ENCODE results near the gene SRPX.

DNA sequence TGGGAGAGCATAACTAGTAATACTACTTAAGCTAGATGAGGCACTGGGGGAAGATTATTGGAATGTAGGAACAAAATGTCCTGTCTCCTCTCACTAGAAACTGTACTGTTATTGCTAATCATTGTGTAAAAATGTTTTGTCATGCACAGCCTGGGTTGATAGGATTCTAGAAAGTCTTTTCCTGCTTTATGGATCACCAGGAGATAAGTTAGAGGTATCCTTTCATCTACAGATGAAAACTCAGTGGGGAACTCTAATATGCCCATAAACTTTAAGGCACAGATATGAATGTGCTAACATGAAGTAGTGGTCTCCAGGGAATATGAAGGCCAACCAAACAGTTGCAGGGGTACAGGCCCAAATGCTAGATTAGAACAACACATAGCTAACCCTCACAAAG, 57.5 kb downstream of the SRPX start:
- TF ChIP-seq POLR2A (IDR thresholded peaks at IDR 0.05; ENCODE audit: low read length) (no peak), GATA1 (IDR thresholded peaks at IDR 0.05; ENCODE audit: low read depth, low read length) (no peak)
